ENCODE results near the gene PPP1R27. TPM values are rescaled to one million over a fixed set of nuclear protein-coding genes. Genes with fewer than 3 reads are reported as not detected.

Gene PPP1R27
- total RNA-seq, 1 donor from 2014 or later: 0.17 TPM

GRCh38 chr17:81792675-81793615 lies 41.9 kb downstream of the PPP1R27 start:
- no peak for TF ChIP-seq CTCF (conservative IDR thresholded peaks at IDR 0.05; ENCODE audit: low read depth, low read length)
- H3K4me3 ChIP-seq (ENCODE audit: low read depth, low read length): no peak overlapping the region
- no peak for DNase-seq (ENCODE audit: low read depth)

Other genes starting within 250 kb of the PPP1R27 start
- gene NPLOC4, start 197.9 kb downstream of the PPP1R27 start, total RNA-seq: 51.9 and 81.4 TPM in 2 replicates
- 0.14 and 0.29 TPM in 2 replicates for gene TSPAN10, start 197.9 kb downstream of the PPP1R27 start, total RNA-seq
- 14.2 and 23.5 TPM in 2 replicates for gene PDE6G, start 178.5 kb downstream of the PPP1R27 start, total RNA-seq
- 24.4 and 30.6 TPM in 2 replicates for gene OXLD1, start 168.4 kb downstream of the PPP1R27 start, total RNA-seq
- 32.7 and 33.2 TPM in 2 replicates for gene CCDC137, start 168.3 kb downstream of the PPP1R27 start, total RNA-seq
- 43.5 and 59.0 TPM in 2 replicates for gene ARL16, start 151.3 kb downstream of the PPP1R27 start, total RNA-seq
- 122 and 144 TPM in 2 replicates for gene HGS, start 151.0 kb downstream of the PPP1R27 start, total RNA-seq
- gene MRPL12, start 131.7 kb downstream of the PPP1R27 start, total RNA-seq: 127 and 218 TPM in 2 replicates
- gene SLC25A10, start 122.8 kb downstream of the PPP1R27 start, total RNA-seq: 60.1 and 98.6 TPM in 2 replicates
- gene GCGR, start 30.9 kb downstream of the PPP1R27 start, total RNA-seq: not detected in 2 replicates
- gene MCRIP1, start 1.8 kb downstream of the PPP1R27 start, total RNA-seq: 111 and 153 TPM in 2 replicates
- gene P4HB, start 25.5 kb upstream of the PPP1R27 start, total RNA-seq: 932 and 1,272 TPM in 2 replicates
- 272 and 414 TPM in 2 replicates for gene ARHGDIA, start 36.3 kb upstream of the PPP1R27 start, total RNA-seq
- gene ALYREF, start 56.5 kb upstream of the PPP1R27 start, total RNA-seq: 179 and 367 TPM in 2 replicates
- gene ANAPC11, start 56.7 kb upstream of the PPP1R27 start, total RNA-seq: 280 and 313 TPM in 2 replicates
- gene NPB, start 67.2 kb upstream of the PPP1R27 start, total RNA-seq: 0.58 and 2.6 TPM in 2 replicates
- gene PCYT2, start 76.3 kb upstream of the PPP1R27 start, total RNA-seq: 24.3 and 95.4 TPM in 2 replicates
- 28.5 and 38.1 TPM in 2 replicates for gene SIRT7, start 83.1 kb upstream of the PPP1R27 start, total RNA-seq
- 16.1 and 18.5 TPM in 2 replicates for gene MAFG, start 92.7 kb upstream of the PPP1R27 start, total RNA-seq
- gene PYCR1, start 102.2 kb upstream of the PPP1R27 start, total RNA-seq: 54.3 and 109 TPM in 2 replicates
- gene MYADML2, start 112.2 kb upstream of the PPP1R27 start, total RNA-seq: not detected in 2 replicates
- gene NOTUM, start 126.1 kb upstream of the PPP1R27 start, total RNA-seq: not detected in 2 replicates
- gene ASPSCR1, start 142.6 kb upstream of the PPP1R27 start, total RNA-seq: 20.1 and 22.7 TPM in 2 replicates
- gene CENPX, start 187.8 kb upstream of the PPP1R27 start, total RNA-seq: 158 and 228 TPM in 2 replicates
- 44.5 and 44.6 TPM in 2 replicates for gene LRRC45, start 188.3 kb upstream of the PPP1R27 start, total RNA-seq
- gene RAC3, start 196.6 kb upstream of the PPP1R27 start, total RNA-seq: 52.9 and 60.0 TPM in 2 replicates
- gene DCXR, start 202.6 kb upstream of the PPP1R27 start, total RNA-seq: 85.4 and 93.1 TPM in 2 replicates
- 35.8 and 38.8 TPM in 2 replicates for gene RFNG, start 216.8 kb upstream of the PPP1R27 start, total RNA-seq
- gene GPS1, start 216.8 kb upstream of the PPP1R27 start, total RNA-seq: 105 and 200 TPM in 2 replicates
- gene DUS1L, start 230.8 kb upstream of the PPP1R27 start, total RNA-seq: 126 and 154 TPM in 2 replicates